Measurements from ENCODE around the gene OR6B3. TPM values are rescaled to one million over a fixed set of nuclear protein-coding genes. Genes with fewer than 3 reads are reported as not detected.
A peak's percentile ranks its signal among the peaks of the same experiment; 100 is the strongest.
"Not testable (repeated sequence)": the region's sequence is repeated elsewhere in the genome, so short reads cannot be mapped to it uniquely, and the experiment has no call there.

OR6B3 gene
- total and polyA plus RNA-seq, 5 donors = not detected

GRCh38 chr2:240066489-240066888 lies 13.2 kb upstream of the OR6B3 start:
- no peak overlapping the region for H3K4me3 ChIP-seq (ENCODE audit: low read length)
- no peaks in the 10 kb centered on the region for H3K4me1 ChIP-seq (ENCODE audit: control insufficient read depth, insufficient read depth, low read length)
- intact Hi-C loops (cut with DNase I) = no loop called here
- WGBS = 62% methylated on average over 5 of the region's 5 CpGs
- no peaks in the 10 kb centered on the region for H3K9me3 ChIP-seq (ENCODE audit: control insufficient read depth, low read length)
- DNase-seq = no peak
- no peaks in the 10 kb centered on the region for H3K27me3 ChIP-seq (ENCODE audit: control insufficient read depth, insufficient read depth)
- no peak for ATAC-seq
- no peak overlapping the region for H3K27ac ChIP-seq (ENCODE audit: low read length)

- intact Hi-C loops (cut with DNase I) = loop anchor here in 2 of 4 donors (5.0 kb wide), 1 partner anchor 77 kb away; the partner anchor contains the start of gene OTOS (in 2 of the 2)
- DNase-seq (no peak), ATAC-seq (no peak)
- Histone ChIP-seq H3K27ac (ENCODE audit: low read length) (no peak overlapping the region), H3K27me3 (ENCODE audit: control insufficient read depth, insufficient read depth) (no peaks in the 10 kb centered on the region), H3K9me3 (ENCODE audit: control insufficient read depth, low read length) (no peaks in the 10 kb centered on the region), H3K4me1 (ENCODE audit: control insufficient read depth, insufficient read depth, low read length) (no peaks in the 10 kb centered on the region), H3K4me3 (ENCODE audit: low read length) (no peak overlapping the region)
- WGBS = 84% methylated on average over 4 of the region's 4 CpGs
These were observed 11.6 kb upstream of the OR6B3 start for GRCh38 chr2:240064898-240065297.

GRCh38 chr2:240060977-240061591 lies 7.8 kb upstream of the OR6B3 start:
- Histone ChIP-seq H3K9me3 (ENCODE audit: control insufficient read depth, low read length) (no peaks in the 10 kb centered on the region), H3K4me3 (ENCODE audit: low read length) (no peak overlapping the region), H3K27ac (ENCODE audit: low read length) (no peak overlapping the region), H3K27me3 (ENCODE audit: control insufficient read depth, insufficient read depth) (no peaks in the 10 kb centered on the region), H3K4me1 (ENCODE audit: control insufficient read depth, insufficient read depth, low read length) (no peaks in the 10 kb centered on the region)
- ATAC-seq (peak in 1 of 2 donors; percentile 69), DNase-seq (no peak)
- intact Hi-C loops (cut with DNase I) = loop anchor here (1.0 to 5.0 kb wide), 3 partner anchors 81 to 82 kb away; partner anchors contain the start of gene OTOS (in 2 of the 4)
- WGBS = 44% methylated on average over 4 of the region's 4 CpGs

GRCh38 chr2:240056678-240057077 lies 3.4 kb upstream of the OR6B3 start:
- peak in 1 of 3 donors; percentile 28 for DNase-seq
- ATAC-seq = no peak
- no peak overlapping the region for H3K27ac ChIP-seq (ENCODE audit: low read length)
- no peaks in the 10 kb centered on the region for H3K4me1 ChIP-seq (ENCODE audit: control insufficient read depth, insufficient read depth, low read length)
- H3K9me3 ChIP-seq (ENCODE audit: control insufficient read depth, low read length) = no peaks in the 10 kb centered on the region
- no peaks in the 10 kb centered on the region for H3K27me3 ChIP-seq (ENCODE audit: control insufficient read depth, insufficient read depth)
- H3K4me3 ChIP-seq (ENCODE audit: low read length) = no peak overlapping the region
- 85% methylated on average over 11 of the region's 11 CpGs for WGBS
- intact Hi-C loops (cut with DNase I) = no loop called here

- Histone ChIP-seq H3K9me3 (ENCODE audit: control insufficient read depth, low read length) (no peaks in the 10 kb centered on the region), H3K27me3 (ENCODE audit: control insufficient read depth, insufficient read depth) (no peaks in the 10 kb centered on the region), H3K4me1 (ENCODE audit: control insufficient read depth, insufficient read depth, low read length) (no peaks in the 10 kb centered on the region), H3K4me3 (ENCODE audit: low read length) (no peak overlapping the region), H3K27ac (ENCODE audit: low read length) (no peak overlapping the region)
- DNase-seq (no peak), ATAC-seq (no peak)
- intact Hi-C loops (cut with DNase I) = no loop called here
- 43% methylated on average over 13 of the region's 13 CpGs for whole genome bisulfite sequencing
These were observed 2.0 kb upstream of the OR6B3 start for GRCh38 chr2:240055177-240055917.

- Histone ChIP-seq H3K4me1 (ENCODE audit: control insufficient read depth, insufficient read depth, low read length) (no peaks in the 10 kb centered on the region), H3K4me3 (ENCODE audit: low read length) (no peak overlapping the region), H3K27me3 (ENCODE audit: control insufficient read depth, insufficient read depth) (peaks cover 2% of the 10 kb centered on the region), H3K9me3 (ENCODE audit: control insufficient read depth, low read length) (no peaks in the 10 kb centered on the region), H3K27ac (ENCODE audit: low read length) (no peak overlapping the region)
- 82% methylated on average over 12 of the region's 12 CpGs for WGBS
- intact Hi-C loops (cut with DNase I) = no loop called here
- DNase-seq (no peak), ATAC-seq (no peak)
These were observed 797 bp downstream of the OR6B3 start for GRCh38 chr2:240052524-240052923.

- Histone ChIP-seq H3K27me3 (ENCODE audit: control insufficient read depth, insufficient read depth) (peaks cover 2% of the 10 kb centered on the region), H3K4me3 (ENCODE audit: low read length) (no peak overlapping the region), H3K27ac (ENCODE audit: low read length) (no peak overlapping the region), H3K4me1 (ENCODE audit: control insufficient read depth, insufficient read depth, low read length) (no peaks in the 10 kb centered on the region), H3K9me3 (ENCODE audit: control insufficient read depth, low read length) (no peaks in the 10 kb centered on the region)
- whole genome bisulfite sequencing = 66% methylated on average over 4 of the region's 4 CpGs
- intact Hi-C loops (cut with DNase I) = no loop called here
- no peak for DNase-seq
- ATAC-seq = no peak
These were observed 1.6 kb downstream of the OR6B3 start for GRCh38 chr2:240051697-240052096.

- intact Hi-C loops (cut with DNase I) = no loop called here
- Histone ChIP-seq H3K4me3 (ENCODE audit: low read length) (no peak overlapping the region), H3K9me3 (ENCODE audit: control insufficient read depth, low read length) (no peaks in the 10 kb centered on the region), H3K4me1 (ENCODE audit: control insufficient read depth, insufficient read depth, low read length) (no peaks in the 10 kb centered on the region), H3K27ac (ENCODE audit: low read length) (no peak overlapping the region), H3K27me3 (ENCODE audit: control insufficient read depth, insufficient read depth) (peaks cover 2% of the 10 kb centered on the region)
- ATAC-seq (no peak), DNase-seq (no peak)
- WGBS = 82% methylated on average over 12 of the region's 12 CpGs
These were observed 3.0 kb downstream of the OR6B3 start for GRCh38 chr2:240050278-240050677.

GRCh38 chr2:240048237-240048636 lies 5.1 kb downstream of the OR6B3 start:
- Histone ChIP-seq H3K27ac (ENCODE audit: low read length) (no peak overlapping the region), H3K4me1 (ENCODE audit: control insufficient read depth, insufficient read depth, low read length) (no peaks in the 10 kb centered on the region)

GRCh38 chr2:240045098-240045497 lies 8.2 kb downstream of the OR6B3 start:
- intact Hi-C loops (cut with DNase I) = no loop called here
- Histone ChIP-seq H3K27me3 (ENCODE audit: control insufficient read depth, insufficient read depth) (peaks cover 2% of the 10 kb centered on the region), H3K27ac (ENCODE audit: low read length) (no peak overlapping the region), H3K4me1 (ENCODE audit: control insufficient read depth, insufficient read depth, low read length) (no peaks in the 10 kb centered on the region), H3K9me3 (ENCODE audit: control insufficient read depth, low read length) (no peaks in the 10 kb centered on the region), H3K4me3 (ENCODE audit: low read length) (no peak overlapping the region)
- WGBS = 84% methylated on average over 13 of the region's 13 CpGs
- no peak for DNase-seq
- ATAC-seq = no peak

More at GRCh38 chr2:240048237-240048636, 5.1 kb downstream of the OR6B3 start:
- DNase-seq (no peak), ATAC-seq (no peak)
- Histone ChIP-seq H3K27me3 (ENCODE audit: control insufficient read depth, insufficient read depth) (peaks cover 2% of the 10 kb centered on the region), H3K9me3 (ENCODE audit: control insufficient read depth, low read length) (no peaks in the 10 kb centered on the region), H3K4me3 (ENCODE audit: low read length) (no peak overlapping the region)
- WGBS = 69% methylated on average over 9 of the region's 9 CpGs
- intact Hi-C loops (cut with DNase I) = no loop called here

GRCh38 chr2:240044096-240044495 lies 9.2 kb downstream of the OR6B3 start:
- H3K27ac ChIP-seq (ENCODE audit: low read length); DNase-seq; intact Hi-C loops (cut with DNase I); H3K9me3 ChIP-seq (ENCODE audit: control insufficient read depth, low read length); H3K4me1 ChIP-seq (ENCODE audit: control insufficient read depth, insufficient read depth, low read length); H3K4me3 ChIP-seq (ENCODE audit: low read length); ATAC-seq; H3K27me3 ChIP-seq (ENCODE audit: control insufficient read depth, insufficient read depth): not testable (repeated sequence)
- 63% methylated on average over 2 of the region's 2 CpGs for WGBS
